NT2/D1 (cell line): ENCODE measurements around the gene RTEL1.

Experiments
- DNase-seq: peaks from one replicate; pipeline ENCODE4 v3.0.0-alpha.2; 2011; ENCODE audit warnings: low read depth, low spot score
- H3K27me3 ChIP-seq: 2 replicates; pipeline ENCODE4 v1.6.0; 2011; ENCODE audit warnings: mild to moderate bottlenecking; ENCODE audit not compliant: insufficient read length, insufficient read depth
- H3K36me3 ChIP-seq: 2 replicates; pipeline ENCODE4 v1.6.1; 2011; ENCODE audit warnings: mild to moderate bottlenecking, low read length, mixed read lengths; ENCODE audit not compliant: insufficient read depth, insufficient read length
- H3K4me1 ChIP-seq: 2 replicates; pipeline ENCODE4 v1.5.1; 2011; ENCODE audit not compliant: insufficient read depth, insufficient read length
- H3K4me3 ChIP-seq: 2 replicates; pipeline ENCODE4 v1.5.1; 2011; ENCODE audit warnings: low read depth; ENCODE audit not compliant: insufficient read length
- H3K9ac ChIP-seq: 2 replicates; pipeline ENCODE4 v1.6.0; 2011; ENCODE audit warnings: low read depth; ENCODE audit not compliant: insufficient read length
- H3K9me3 ChIP-seq: 2 replicates; pipeline ENCODE4 v1.5.1; 2011; ENCODE audit warnings: mild to moderate bottlenecking, low read length; ENCODE audit not compliant: insufficient read depth
- SUZ12 ChIP-seq: IDR thresholded peaks from 2 replicates; pipeline ENCODE4 v1.6.1; 2011; ENCODE audit not compliant: insufficient read length, insufficient read depth; ENCODE audit errors: extremely low read depth
- YY1 ChIP-seq: IDR thresholded peaks from 2 replicates; pipeline ENCODE4 v1.6.1; 2011; ENCODE audit not compliant: insufficient read length, insufficient read depth
- ZNF274 ChIP-seq: IDR thresholded peaks from 2 replicates; pipeline ENCODE4 v1.6.1; 2011; ENCODE audit warnings: mild to moderate bottlenecking, low read depth, low read length

RTEL1 gene

GRCh38 chr20:63694584-63695423 lies 36.7 kb downstream of the RTEL1 start:
- Histone ChIP-seq H3K9me3 (peaks cover 13% of the 10 kb centered on the region; the same call in 1 of the 2 replicates), H3K4me1 (peaks cover 25% of the 10 kb centered on the region), H3K9ac (no peak overlapping the region), H3K36me3 (peaks cover 78% of the 10 kb centered on the region), H3K4me3 (no peak overlapping the region), H3K27me3 (no peaks in the 10 kb centered on the region)
- TF ChIP-seq SUZ12 (no peak), ZNF274 (no peak), YY1 (no peak)
- no peak for DNase-seq

DNA sequence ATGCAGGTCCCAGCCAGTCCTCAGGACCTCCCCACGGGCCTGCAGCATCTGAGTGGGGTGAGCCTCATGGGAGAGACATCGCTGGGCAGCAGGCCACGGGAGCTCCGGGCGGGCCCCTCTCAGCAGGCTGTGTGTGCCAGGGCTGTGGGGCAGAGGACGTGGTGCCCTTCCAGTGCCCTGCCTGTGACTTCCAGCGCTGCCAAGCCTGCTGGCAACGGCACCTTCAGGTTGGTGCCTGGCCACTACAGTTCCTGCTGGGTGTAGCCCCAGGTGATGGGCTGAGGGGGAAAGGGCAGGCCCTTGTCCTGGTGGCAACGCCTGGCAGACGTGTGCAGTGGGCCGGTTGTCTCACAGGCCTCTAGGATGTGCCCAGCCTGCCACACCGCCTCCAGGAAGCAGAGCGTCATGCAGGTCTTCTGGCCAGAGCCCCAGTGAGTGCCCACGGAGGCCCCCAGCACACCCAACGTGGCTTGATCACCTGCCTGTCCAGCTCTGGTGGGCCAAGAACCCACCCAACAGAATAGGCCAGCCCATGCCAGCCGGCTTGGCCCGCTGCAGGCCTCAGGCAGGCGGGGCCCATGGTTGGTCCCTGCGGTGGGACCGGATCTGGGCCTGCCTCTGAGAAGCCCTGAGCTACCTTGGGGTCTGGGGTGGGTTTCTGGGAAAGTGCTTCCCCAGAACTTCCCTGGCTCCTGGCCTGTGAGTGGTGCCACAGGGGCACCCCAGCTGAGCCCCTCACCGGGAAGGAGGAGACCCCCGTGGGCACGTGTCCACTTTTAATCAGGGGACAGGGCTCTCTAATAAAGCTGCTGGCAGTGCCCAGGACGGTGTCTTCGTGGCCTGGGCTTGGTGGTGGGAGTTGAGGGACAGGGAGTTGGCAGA lies 37.6 kb downstream of the RTEL1 start:
- H3K27me3 ChIP-seq, result no peaks in the 10 kb centered on the region
- no peak overlapping the region for H3K4me3 ChIP-seq
- DNase-seq, result no peak
- peaks cover 31% of the 10 kb centered on the region for H3K4me1 ChIP-seq
- TF ChIP-seq SUZ12, result no peak
- TF ChIP-seq ZNF274, result no peak
- TF ChIP-seq YY1, result no peak
- H3K9ac ChIP-seq, result no peak overlapping the region
- peaks cover 83% of the 10 kb centered on the region for H3K36me3 ChIP-seq
- peaks cover 13% of the 10 kb centered on the region; the same call in 1 of the 2 replicates for H3K9me3 ChIP-seq

DNA sequence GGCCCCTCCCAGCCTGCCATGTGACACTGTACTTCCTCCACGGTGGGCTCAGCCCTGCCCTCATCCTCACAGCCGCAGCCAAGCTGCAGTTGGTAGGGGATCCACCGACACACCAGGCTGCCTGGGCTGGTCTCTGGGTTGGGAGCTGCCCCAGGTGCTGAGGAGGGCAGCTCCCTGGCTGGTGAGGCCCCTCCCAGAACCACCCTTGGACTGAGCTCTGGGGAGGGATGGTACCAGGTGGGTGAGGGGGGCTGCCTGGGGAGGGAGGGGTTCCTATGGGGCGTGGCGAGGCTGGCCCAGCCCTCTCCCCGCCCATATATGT lies 38.2 kb downstream of the RTEL1 start:
- Histone ChIP-seq H3K9ac (no peak overlapping the region), H3K36me3 (peaks cover 83% of the 10 kb centered on the region), H3K4me1 (peaks cover 27% of the 10 kb centered on the region), H3K27me3 (no peaks in the 10 kb centered on the region), H3K4me3 (no peak overlapping the region), H3K9me3 (peaks cover 13% of the 10 kb centered on the region; the same call in 1 of the 2 replicates)
- TF ChIP-seq SUZ12, result no peak
- TF ChIP-seq ZNF274, result no peak
- TF ChIP-seq YY1, result no peak
- no peak for DNase-seq

DNA sequence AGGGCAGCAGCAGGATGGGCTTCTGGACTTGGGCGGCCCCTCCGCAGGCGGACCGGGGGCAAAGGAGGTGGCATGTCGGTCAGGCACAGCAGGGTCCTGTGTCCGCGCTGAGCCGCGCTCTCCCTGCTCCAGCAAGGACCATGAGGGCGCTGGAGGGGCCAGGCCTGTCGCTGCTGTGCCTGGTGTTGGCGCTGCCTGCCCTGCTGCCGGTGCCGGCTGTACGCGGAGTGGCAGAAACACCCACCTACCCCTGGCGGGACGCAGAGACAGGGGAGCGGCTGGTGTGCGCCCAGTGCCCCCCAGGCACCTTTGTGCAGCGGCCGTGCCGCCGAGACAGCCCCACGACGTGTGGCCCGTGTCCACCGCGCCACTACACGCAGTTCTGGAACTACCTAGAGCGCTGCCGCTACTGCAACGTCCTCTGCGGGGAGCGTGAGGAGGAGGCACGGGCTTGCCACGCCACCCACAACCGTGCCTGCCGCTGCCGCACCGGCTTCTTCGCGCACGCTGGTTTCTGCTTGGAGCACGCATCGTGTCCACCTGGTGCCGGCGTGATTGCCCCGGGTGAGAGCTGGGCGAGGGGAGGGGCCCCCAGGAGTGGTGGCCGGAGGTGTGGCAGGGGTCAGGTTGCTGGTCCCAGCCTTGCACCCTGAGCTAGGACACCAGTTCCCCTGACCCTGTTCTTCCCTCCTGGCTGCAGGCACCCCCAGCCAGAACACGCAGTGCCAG lies 38.7 kb downstream of the RTEL1 start, which contains the start of gene TNFRSF6B:
TNFRSF6B (plus strand) TSS at position 25 of the 729 bp plus-strand sequence; CDS start at position 141, 116 bp downstream.
- TF ChIP-seq YY1 (no peak), SUZ12 (no peak), ZNF274 (no peak)
- Histone ChIP-seq H3K4me1 (peaks cover 29% of the 10 kb centered on the region), H3K36me3 (peaks cover 82% of the 10 kb centered on the region), H3K4me3 (no peak within 1 kb of the TSS), H3K9ac (no peak within 1 kb of the TSS), H3K9me3 (peaks cover 13% of the 10 kb centered on the region; the same call in 1 of the 2 replicates), H3K27me3 (no peaks in the 10 kb centered on the region)
- DNase-seq, result no peak

DNA sequence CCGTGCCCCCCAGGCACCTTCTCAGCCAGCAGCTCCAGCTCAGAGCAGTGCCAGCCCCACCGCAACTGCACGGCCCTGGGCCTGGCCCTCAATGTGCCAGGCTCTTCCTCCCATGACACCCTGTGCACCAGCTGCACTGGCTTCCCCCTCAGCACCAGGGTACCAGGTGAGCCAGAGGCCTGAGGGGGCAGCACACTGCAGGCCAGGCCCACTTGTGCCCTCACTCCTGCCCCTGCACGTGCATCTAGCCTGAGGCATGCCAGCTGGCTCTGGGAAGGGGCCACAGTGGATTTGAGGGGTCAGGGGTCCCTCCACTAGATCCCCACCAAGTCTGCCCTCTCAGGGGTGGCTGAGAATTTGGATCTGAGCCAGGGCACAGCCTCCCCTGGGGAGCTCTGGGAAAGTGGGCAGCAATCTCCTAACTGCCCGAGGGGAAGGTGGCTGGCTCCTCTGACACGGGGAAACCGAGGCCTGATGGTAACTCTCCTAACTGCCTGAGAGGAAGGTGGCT lies 39.3 kb downstream of the RTEL1 start:
- no peak overlapping the region for H3K4me3 ChIP-seq
- peaks cover 13% of the 10 kb centered on the region; the same call in 1 of the 2 replicates for H3K9me3 ChIP-seq
- no peaks in the 10 kb centered on the region for H3K27me3 ChIP-seq
- TF ChIP-seq SUZ12 (no peak), YY1 (no peak), ZNF274 (no peak)
- no peak for DNase-seq
- peaks cover 85% of the 10 kb centered on the region for H3K36me3 ChIP-seq
- H3K4me1 ChIP-seq, result peaks cover 29% of the 10 kb centered on the region
- H3K9ac ChIP-seq, result no peak overlapping the region

GRCh38 chr20:63697868-63698545 lies 39.9 kb downstream of the RTEL1 start:
- Histone ChIP-seq H3K27me3 (no peaks in the 10 kb centered on the region), H3K9me3 (peaks cover 13% of the 10 kb centered on the region; the same call in 1 of the 2 replicates), H3K36me3 (peaks cover 90% of the 10 kb centered on the region), H3K9ac (no peak overlapping the region), H3K4me1 (peaks cover 31% of the 10 kb centered on the region), H3K4me3 (no peak overlapping the region)
- DNase-seq, result no peak
- TF ChIP-seq SUZ12 (no peak), ZNF274 (no peak), YY1 (no peak)
